GM18498 (cell line): Measurements from ENCODE around the gene KIF22.
"Not testable (repeated sequence)": the region's sequence is repeated elsewhere in the genome, so short reads cannot be mapped to it uniquely, and the experiment has no call there.

ENCODE experiments used
- ATAC-seq: cut with Tn5 transposase; IDR thresholded peaks from one replicate; pipeline ENCODE4 v1.9.1; 2021; ENCODE audit warnings: mild to moderate bottlenecking, moderate library complexity; ENCODE audit not compliant: unreplicated experiment

Gene KIF22

GRCh38 chr16:29790183-29790948 is at the start of gene KIF22:
KIF22 (plus strand) TSS chr16:29790751; CDS start chr16:29790760, 9 bp downstream.
- ATAC-seq = peak; percentile 91

- no peak for ATAC-seq
Observed at GRCh38 chr16:29742683-29743275, 47.8 kb upstream of the KIF22 start.

- no peak for ATAC-seq
Observed at GRCh38 chr16:29743475-29743826, 47.1 kb upstream of the KIF22 start.

DNA sequence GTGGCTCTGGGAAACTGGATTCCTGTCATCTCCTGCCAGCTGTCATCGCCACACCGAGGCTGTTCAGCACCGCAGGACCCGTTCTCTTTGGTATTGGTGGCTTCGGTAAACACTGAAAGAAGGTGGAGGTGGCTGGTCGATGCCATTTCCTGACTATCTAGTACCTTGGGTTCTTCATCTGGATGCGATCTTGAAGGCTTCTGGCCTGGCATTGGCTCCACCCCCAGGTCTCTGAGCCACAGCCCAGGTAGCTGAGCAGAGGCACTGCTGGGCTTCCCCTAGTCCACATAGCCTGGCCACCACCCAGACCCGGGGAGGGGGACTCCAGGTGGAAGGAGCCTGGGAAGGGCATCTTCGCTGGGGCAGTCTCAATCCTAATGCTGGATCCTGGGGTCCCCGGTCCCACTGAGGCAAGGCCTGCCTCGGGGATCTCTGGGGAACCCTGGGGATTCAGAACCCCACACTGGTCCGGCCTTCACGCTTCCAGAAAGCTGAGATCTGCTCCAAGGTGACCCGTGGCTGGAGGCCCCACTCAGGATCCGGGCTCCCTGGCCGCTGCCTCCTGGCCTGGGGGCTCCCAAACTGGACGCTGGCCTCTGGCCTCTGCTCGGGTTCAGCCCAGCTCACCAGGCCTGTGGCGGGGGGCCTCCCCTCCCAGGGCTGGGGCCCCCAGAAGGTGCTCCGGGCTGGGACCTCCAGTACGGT is 46.6 kb upstream of the KIF22 start:
- no peak for ATAC-seq

DNA sequence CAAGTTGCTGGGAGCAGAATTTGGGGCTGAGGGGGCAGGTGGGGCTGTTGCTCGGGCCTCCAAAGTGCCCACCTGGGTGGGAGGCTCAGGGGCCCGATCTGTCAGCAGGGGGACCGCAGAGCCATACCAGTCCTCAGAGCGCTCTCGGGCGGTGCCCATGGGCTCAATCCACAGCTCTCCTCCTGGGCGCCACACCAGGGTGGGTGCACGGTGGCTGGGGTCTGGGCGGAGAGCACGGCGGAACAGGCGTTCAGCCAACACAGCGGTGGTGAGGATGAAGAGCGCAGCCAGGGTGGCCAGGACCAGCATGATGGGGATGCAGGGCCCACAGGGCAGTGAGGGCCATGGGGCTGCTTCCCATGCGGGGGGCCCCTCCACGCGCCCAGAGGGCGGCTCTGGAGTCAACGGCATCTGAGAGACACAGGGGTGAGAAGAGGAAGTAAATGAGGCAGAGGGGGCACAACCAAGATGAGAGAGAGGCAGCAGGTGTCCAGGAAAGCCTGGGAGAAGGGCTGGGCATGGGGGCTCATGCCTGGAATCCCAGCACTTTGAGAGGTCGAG is 45.9 kb upstream of the KIF22 start:
- ATAC-seq = no peak

- ATAC-seq = peak; percentile 48
Observed at GRCh38 chr16:29745121-29745852, 45.3 kb upstream of the KIF22 start.

DNA sequence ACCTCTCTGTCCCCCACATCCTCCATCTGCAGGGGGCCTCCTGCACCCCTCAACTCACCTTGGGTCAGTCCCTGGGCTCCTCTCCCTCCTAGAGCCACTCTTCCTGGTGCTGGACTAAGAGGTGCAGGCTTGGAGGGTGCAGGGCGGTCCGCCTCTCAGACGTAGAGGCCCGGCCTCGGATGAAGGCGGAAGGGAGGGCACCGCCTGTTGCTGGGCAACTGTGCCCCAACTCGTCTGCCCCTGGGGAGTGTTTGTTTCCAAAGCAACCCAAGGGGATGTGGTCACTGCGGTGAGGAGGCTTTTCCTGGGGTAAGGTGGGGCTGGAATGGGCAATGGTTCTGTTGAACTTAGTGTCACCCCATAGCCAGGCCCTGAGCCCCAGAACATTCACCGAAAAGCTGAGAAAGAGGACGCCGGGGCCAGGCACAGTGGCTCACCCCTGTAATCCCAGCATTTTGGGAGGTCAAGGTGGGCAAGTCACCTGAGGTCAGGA is 44.7 kb upstream of the KIF22 start, which contains the start of gene C16orf54:
Gene C16orf54 (minus strand): TSS at position 138 of the 493 bp plus-strand sequence. CDS start 1,039 bp downstream, outside the sequence.
- ATAC-seq = peak; percentile 87

GRCh38 chr16:29746518-29746917 is 44.0 kb upstream of the KIF22 start:
- not testable (repeated sequence) for ATAC-seq

DNA sequence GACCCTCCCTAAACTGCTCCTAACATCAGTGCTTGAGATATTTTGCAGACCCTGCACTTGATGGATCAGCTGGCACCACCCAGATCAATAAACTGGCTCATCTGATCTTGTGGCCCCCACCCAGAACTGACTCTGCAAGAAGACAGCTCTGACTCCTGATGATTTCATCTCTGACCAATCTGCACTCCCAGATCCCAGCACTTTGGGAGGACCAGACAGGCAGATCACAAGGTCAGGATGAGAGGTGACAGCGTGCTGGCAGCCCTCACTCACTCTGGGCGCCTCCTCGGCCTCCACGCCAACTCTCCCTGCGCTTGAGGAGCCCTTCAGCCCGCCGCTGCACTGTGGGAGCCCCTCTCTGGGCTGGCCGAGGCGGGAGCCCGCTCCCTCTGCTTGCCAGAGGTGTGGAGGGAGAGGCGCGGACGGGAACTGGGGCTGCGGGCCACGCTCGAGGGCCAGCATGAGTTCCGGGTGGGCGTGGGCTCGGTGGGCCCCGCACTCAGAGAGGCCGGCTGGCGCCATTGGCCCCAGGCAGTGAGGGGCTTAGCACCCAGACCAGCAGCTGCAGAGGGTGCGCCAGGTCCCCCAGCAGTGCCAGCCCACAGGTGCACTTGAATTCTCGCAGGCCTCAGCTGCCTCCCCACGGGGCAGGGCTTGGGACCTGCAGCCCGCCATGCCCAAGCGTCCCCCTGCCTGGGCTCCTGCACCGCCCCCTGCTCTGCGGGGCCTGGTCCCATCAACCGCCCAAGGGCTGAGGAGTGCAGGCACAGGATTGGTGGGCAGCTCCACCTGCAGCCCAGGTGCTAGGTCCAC is 42.4 kb upstream of the KIF22 start:
- no peak for ATAC-seq

DNA sequence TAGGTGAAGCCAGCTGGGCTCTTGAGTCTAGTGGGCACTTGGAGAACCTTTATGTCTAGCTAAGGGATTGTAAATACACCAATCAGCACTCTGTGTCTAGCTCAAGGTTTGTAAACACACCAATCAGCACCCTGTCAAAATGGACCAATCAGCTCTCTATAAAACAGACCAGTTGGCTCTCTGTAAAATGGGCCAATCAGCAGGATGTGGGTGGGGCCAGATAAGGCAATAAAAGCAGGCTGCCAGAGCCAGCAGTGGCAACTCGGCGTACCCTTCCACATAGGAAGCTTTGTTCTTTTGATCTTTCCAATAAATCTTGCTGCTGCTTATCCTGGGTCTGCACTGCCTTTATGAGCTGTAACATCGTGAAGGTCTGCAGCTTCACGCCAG is 41.8 kb upstream of the KIF22 start:
- ATAC-seq = not testable (repeated sequence)

DNA sequence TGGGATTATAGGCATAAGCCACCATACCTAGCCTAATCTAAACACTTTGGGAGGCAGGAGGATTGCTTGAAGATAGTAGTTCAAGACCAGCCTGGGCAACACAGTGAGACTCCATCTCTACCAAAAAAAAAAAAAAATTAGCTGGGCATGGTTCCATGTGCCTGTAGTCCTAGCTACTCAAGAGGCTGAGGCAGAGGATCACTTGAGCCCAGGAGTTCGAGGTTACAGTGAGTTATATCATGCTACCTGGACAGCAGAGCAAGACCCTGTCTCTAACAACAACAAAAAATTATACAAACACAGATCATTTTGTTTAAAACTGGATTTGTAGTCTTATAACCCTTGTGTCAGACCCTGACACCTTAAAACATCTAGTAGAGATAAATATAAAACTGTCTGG is 37.0 kb upstream of the KIF22 start:
- no peak for ATAC-seq

DNA sequence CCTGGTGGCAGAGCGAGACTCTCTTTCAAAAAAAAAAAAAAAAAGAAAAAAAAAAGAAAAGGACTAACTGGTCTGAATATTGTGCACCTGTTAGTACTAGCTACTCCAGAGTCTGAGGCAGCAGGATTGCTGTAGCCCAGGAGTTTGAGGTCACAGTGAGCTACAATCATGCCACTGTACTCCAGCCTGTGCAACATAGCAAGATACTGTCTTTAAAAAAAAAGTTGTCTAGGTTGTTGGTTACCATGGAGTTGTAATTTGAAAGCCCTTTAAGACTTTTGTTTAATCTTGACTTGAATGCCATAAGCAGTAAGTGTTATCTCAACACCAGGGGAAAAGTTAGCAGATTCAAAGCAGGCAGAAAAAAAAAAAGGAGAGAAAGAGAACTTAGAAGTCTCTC is 33.9 kb upstream of the KIF22 start:
- no peak for ATAC-seq

- not testable (repeated sequence) for ATAC-seq
Observed at GRCh38 chr16:29757086-29757485, 33.5 kb upstream of the KIF22 start.

GRCh38 chr16:29757950-29758466 is 32.5 kb upstream of the KIF22 start:
- no peak for ATAC-seq

- no peak for ATAC-seq
Observed at GRCh38 chr16:29760567-29761279, 29.8 kb upstream of the KIF22 start.

DNA sequence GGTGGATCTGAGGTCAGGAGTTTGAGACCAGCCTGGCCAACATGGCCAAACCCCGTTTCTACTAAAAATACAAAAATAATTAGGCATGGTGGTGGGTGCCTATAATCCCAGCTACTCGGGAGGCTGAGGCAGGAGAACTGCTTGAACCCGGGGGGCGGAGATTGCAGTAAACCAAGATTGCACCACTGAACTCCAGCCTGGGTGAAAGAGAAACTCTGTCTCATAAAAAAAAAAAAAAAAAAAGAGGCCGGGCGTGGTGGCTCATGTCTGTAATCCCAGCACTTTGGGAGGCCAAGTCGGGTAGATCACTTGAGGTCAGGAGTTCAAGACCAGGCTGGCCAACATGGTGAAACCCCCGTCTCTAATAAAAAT is 29.3 kb upstream of the KIF22 start:
- not testable (repeated sequence) for ATAC-seq

GRCh38 chr16:29761882-29762281 is 28.7 kb upstream of the KIF22 start:
- ATAC-seq = no peak

GRCh38 chr16:29763326-29763725 is 27.2 kb upstream of the KIF22 start:
- no peak for ATAC-seq
